Coronary artery (tissue), 2 donors: ENCODE data around the gene CD300LF.

ENCODE experiments used
- DNase-seq: peaks from one replicate; pipeline ENCODE4 v3.0.0-alpha.2; 2017; ENCODE audit warnings: low spot score
- H3K27ac ChIP-seq, 2 donors: fragments of 200-600 bp; sonication (generic); one replicate each; pipeline ENCODE4 v1.5.1; 2016 to 2019
- H3K4me3 ChIP-seq: fragments of 200-600 bp; sonication (generic); 2 replicates; pipeline ENCODE4 v1.5.1; 2016; ENCODE audit warnings: mild to moderate bottlenecking, moderate library complexity
- TF ChIP-seq, protein P1 (sequence below): fragments of 200-600 bp; sonication (generic); IDR thresholded peaks from one replicate; pipeline ENCODE4 v1.5.1; 2019; ENCODE audit warnings: antibody characterized with exemption

CD300LF gene

DNA sequence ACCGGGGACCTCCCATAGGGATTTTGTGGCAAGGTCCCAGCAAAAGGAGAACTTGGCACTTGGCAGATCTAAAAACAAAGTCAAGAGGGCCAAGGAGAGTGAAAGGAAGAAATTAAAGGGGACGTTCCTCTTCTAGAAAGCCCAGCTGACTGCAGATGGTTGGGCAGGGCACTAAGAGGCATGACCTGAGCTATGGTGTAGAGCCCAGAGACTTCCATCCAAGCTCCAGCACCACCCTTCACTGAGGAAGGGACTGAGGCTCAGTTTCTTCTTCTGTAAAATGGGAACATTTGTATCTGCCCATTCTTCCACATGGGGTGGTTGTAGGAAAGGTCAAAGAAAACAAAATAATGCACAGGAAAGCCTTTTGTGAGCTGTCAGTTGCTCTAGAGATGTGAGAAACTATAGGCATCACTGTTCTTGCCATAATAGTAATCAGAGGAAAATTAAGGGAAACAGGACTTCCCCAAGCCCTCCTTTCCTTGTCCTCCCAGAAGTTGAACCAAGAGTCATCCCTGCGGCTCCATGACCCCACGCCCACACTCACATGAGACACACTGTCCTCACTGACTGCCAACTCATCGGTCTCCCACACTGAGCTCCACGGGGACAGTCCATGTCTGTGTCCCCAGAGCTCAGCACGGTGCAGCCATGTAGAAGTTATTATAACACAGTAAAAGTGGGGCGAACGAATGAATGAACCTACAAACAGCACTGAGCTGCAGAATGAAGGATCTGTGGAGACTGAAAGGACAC is 10.4 kb downstream of the CD300LF start:
- no peak overlapping the region for H3K4me3 ChIP-seq
- DNase-seq = no peak
- TF ChIP-seq, protein P1, sequence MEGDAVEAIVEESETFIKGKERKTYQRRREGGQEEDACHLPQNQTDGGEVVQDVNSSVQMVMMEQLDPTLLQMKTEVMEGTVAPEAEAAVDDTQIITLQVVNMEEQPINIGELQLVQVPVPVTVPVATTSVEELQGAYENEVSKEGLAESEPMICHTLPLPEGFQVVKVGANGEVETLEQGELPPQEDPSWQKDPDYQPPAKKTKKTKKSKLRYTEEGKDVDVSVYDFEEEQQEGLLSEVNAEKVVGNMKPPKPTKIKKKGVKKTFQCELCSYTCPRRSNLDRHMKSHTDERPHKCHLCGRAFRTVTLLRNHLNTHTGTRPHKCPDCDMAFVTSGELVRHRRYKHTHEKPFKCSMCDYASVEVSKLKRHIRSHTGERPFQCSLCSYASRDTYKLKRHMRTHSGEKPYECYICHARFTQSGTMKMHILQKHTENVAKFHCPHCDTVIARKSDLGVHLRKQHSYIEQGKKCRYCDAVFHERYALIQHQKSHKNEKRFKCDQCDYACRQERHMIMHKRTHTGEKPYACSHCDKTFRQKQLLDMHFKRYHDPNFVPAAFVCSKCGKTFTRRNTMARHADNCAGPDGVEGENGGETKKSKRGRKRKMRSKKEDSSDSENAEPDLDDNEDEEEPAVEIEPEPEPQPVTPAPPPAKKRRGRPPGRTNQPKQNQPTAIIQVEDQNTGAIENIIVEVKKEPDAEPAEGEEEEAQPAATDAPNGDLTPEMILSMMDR = no peak
- no peak overlapping the region for H3K27ac ChIP-seq

DNA sequence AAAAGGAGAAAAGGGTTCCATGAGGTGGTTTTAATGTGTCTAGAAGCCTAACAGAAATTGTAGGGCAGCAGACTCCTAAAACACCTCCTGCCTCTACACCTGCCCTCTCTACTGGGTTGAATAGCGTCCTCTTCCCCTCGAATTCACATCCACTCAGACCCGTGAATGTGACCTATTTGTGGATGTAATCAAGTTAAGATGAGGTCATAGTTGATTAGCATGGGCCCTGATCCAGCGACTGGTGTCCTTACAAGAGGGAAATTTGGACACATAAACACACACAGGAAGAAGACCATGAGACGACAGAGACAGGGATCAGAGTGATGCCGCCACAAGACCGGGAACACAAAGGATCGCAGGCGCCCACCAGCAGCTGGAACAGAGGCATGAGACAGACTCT is 13.5 kb downstream of the CD300LF start:
- DNase-seq = no peak
- TF ChIP-seq, protein P1 = no peak
- H3K4me3 ChIP-seq = no peak overlapping the region
- no peak overlapping the region for H3K27ac ChIP-seq

- Histone ChIP-seq H3K4me3 (no peak overlapping the region), H3K27ac (no peak overlapping the region)
- TF ChIP-seq, protein P1 = no peak
- DNase-seq = no peak
Observed at GRCh38 chr17:74698069-74698468, 14.7 kb downstream of the CD300LF start.

GRCh38 chr17:74697515-74697914 is 15.2 kb downstream of the CD300LF start:
- no peak overlapping the region for H3K4me3 ChIP-seq
- no peak for DNase-seq
- no peak overlapping the region for H3K27ac ChIP-seq
- TF ChIP-seq, protein P1 = no peak

DNA sequence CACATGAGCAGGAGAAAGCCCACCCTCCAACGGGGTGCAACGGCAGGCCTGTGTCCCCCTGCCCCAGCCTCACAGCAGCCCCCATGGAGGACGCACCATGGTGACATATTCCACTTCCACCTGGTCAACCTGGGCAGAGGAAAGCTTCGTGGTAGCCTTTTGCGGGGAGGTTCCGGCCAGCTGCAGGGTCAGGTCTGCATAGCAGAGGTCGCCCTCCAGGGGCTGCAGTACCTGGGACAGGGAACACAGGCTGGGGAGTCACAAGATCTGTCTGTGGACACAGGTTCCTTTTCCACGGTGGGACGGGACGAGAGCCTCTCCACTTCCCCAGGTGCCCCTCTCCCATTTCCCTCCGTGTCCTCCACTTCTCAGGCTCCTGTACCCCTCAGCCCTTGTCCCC is 17.1 kb downstream of the CD300LF start:
- Histone ChIP-seq H3K4me3 (no peak overlapping the region), H3K27ac (no peak overlapping the region)

GRCh38 chr17:74694081-74694480 is 18.6 kb downstream of the CD300LF start:
- TF ChIP-seq, protein P1 = no peak
- DNase-seq = no peak
- no peak overlapping the region for H3K27ac ChIP-seq
- no peak overlapping the region for H3K4me3 ChIP-seq

More for the DNA sequence above, 17.1 kb downstream of the CD300LF start:
- no peak for DNase-seq
- TF ChIP-seq, protein P1 = no peak

DNA sequence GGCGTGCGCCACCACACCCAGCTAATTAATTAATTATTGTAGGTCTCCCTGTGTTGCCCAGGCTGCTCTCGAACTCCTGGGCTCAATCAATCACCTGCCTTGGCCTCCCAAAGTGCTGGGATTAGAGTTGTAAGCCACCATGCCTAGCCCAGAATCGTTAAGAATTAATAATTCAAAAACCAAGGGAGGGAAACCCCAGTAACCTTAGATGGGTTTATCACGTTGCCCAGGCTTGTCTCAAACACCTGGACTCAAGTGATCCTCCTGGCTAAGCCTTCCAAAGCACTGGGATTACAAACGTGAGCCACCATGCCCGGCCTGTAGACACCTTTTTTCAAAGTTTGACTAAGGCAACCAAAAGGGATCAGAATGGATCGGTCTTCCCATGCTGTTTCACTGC is 21.6 kb downstream of the CD300LF start:
- no peak for DNase-seq
- TF ChIP-seq, protein P1 = no peak
- no peak overlapping the region for H3K4me3 ChIP-seq
- H3K27ac ChIP-seq = no peak overlapping the region
